Measurements from ENCODE around the gene RAB3C. TPM values are rescaled to one million over a fixed set of nuclear protein-coding genes. Genes with fewer than 3 reads are reported as not detected.
"Not testable (repeated sequence)": the region's sequence is repeated elsewhere in the genome, so short reads cannot be mapped to it uniquely, and the experiment has no call there.

Gene RAB3C
- total and polyA plus RNA-seq, 12 donors, result 0.08 to 4.9 (median 0.37) TPM

- Histone ChIP-seq H3K27ac (no peak overlapping the region), H3K9me3 (peaks cover 0 to 3% (median 0%) of the 10 kb centered on the region in 11 donors), H3K4me3 (no peak overlapping the region), H3K27me3 (no peaks in the 10 kb centered on the region), H3K4me1 (peaks cover 0 to 1% (median 0%) of the 10 kb centered on the region in 9 donors), H3K36me3 (no peaks in the 10 kb centered on the region)
- ATAC-seq (no peak), DNase-seq (no peak)
- intact Hi-C loops (cut with DNase I), result no loop called here
- no peak for TF ChIP-seq CTCF (IDR thresholded peaks at IDR 0.05)
- WGBS, 2 donors, result 88 to 89% methylated on average over 1 of the region's 1 CpG
Observed at GRCh38 chr5:58551492-58551891, 31.4 kb upstream of the RAB3C start.

- H3K4me1 ChIP-seq; H3K9me3 ChIP-seq; H3K27me3 ChIP-seq; DNase-seq; H3K27ac ChIP-seq; ATAC-seq; intact Hi-C loops (cut with DNase I); H3K4me3 ChIP-seq; H3K36me3 ChIP-seq: not testable (repeated sequence)
- 81 to 88% methylated on average over 27 to 29 of the region's 32 CpGs for WGBS, 2 donors
Observed at GRCh38 chr5:58557665-58558338, 25.1 kb upstream of the RAB3C start.

GRCh38 chr5:58563016-58563700, 19.7 kb upstream of the RAB3C start:
- ATAC-seq, DNase-seq: not testable (repeated sequence)
- 93 to 95% methylated on average over 33 of the region's 33 CpGs for WGBS, 2 donors

GRCh38 chr5:58564043-58564832, 18.6 kb upstream of the RAB3C start:
- ATAC-seq; H3K27ac ChIP-seq; H3K36me3 ChIP-seq; H3K4me3 ChIP-seq; H3K27me3 ChIP-seq; DNase-seq; intact Hi-C loops (cut with DNase I); H3K9me3 ChIP-seq; H3K4me1 ChIP-seq: not testable (repeated sequence)
- WGBS, 2 donors, result 93 to 94% methylated on average over 39 of the region's 39 CpGs

More at GRCh38 chr5:58563016-58563700, 19.7 kb upstream of the RAB3C start:
- intact Hi-C loops (cut with DNase I); H3K4me1 ChIP-seq; H3K27me3 ChIP-seq; H3K9me3 ChIP-seq; H3K27ac ChIP-seq; H3K4me3 ChIP-seq; H3K36me3 ChIP-seq: not testable (repeated sequence)

- no peaks in the 10 kb centered on the region for H3K27me3 ChIP-seq
Observed at GRCh38 chr5:58565033-58565432, 17.8 kb upstream of the RAB3C start.

More at GRCh38 chr5:58565033-58565432, 17.8 kb upstream of the RAB3C start:
- no peak for TF ChIP-seq CTCF (IDR thresholded peaks at IDR 0.05)
- H3K9me3 ChIP-seq, result no peaks in the 10 kb centered on the region
- no peak overlapping the region for H3K4me3 ChIP-seq
- 90 to 92% methylated on average over 4 of the region's 4 CpGs for WGBS, 2 donors
- DNase-seq (no peak), ATAC-seq (no peak)
- H3K36me3 ChIP-seq, result no peaks in the 10 kb centered on the region
- intact Hi-C loops (cut with DNase I), result no loop called here
- no peaks in the 10 kb centered on the region for H3K4me1 ChIP-seq
- H3K27ac ChIP-seq, result no peak overlapping the region

Measured in heart right ventricle (tissue), 16 donors.